Lower leg skin (tissue), 4 donors: Measurements from ENCODE around the gene NCKAP5. TPM values are rescaled to one million over a fixed set of nuclear protein-coding genes. Genes with fewer than 3 reads are reported as not detected.

Experiments used
- DNase-seq, 2 donors: peaks; one replicate each; pipeline ENCODE4 v3.0.0-alpha.2; 2019; ENCODE audit warnings: low spot score in 2 of 2
- H3K4me3 ChIP-seq: fragments of 200-600 bp; sonication (generic); 2 replicates; pipeline ENCODE4 v1.5.1; 2017; ENCODE audit warnings: mild to moderate bottlenecking, low read depth; ENCODE audit not compliant: poor library complexity, severe bottlenecking
- POLR2A ChIP-seq, 2 donors: fragments of 450-650 bp; IDR thresholded peaks; one replicate each; pipeline ENCODE4 v1.6.1; 2016 to 2017; ENCODE audit warnings: antibody characterized with exemption in 2 of 2, mild to moderate bottlenecking in 1 of 2, moderate library complexity in 1 of 2
- WGBS, 2 donors: methylation state at CpG; one replicate each; pipeline ENCODE4 v1.1.5; 2018; 5-methylcytosine and 5-hydroxymethylcytosine counted together
- intact Hi-C: fragments of 100-400 bp; cut with DNase I; formaldehyde crosslinking; loops from one replicate; pipeline ENCODE4 v1.15.0; 2023; ENCODE audit warnings: low total_unique reads
- total RNA-seq, 4 donors: library from RNA; depleted of rRNA; stranded (reverse); fragments of >200 nt; gene quantifications; one replicate each; pipeline ENCODE4 v1.1.0, GENCODE V29; 2016
- TF ChIP-seq, protein P1 (sequence below), 3 donors: fragments of 450-650 bp; IDR thresholded peaks; one replicate each; pipeline ENCODE4 v1.5.1; 2016; ENCODE audit warnings: antibody characterized with exemption in 3 of 3, mild to moderate bottlenecking in 3 of 3, moderate library complexity in 2 of 3

Gene NCKAP5
- total RNA-seq, 4 donors from 2014 or later = 2.0 to 5.1 (median 3.6) TPM

- intact Hi-C loops = no loop called here
- no peak overlapping the region for H3K4me3 ChIP-seq
- WGBS, 2 donors = 71 to 82% methylated on average over 5 of the region's 5 CpGs
- no peak for DNase-seq
- TF ChIP-seq, protein P1, sequence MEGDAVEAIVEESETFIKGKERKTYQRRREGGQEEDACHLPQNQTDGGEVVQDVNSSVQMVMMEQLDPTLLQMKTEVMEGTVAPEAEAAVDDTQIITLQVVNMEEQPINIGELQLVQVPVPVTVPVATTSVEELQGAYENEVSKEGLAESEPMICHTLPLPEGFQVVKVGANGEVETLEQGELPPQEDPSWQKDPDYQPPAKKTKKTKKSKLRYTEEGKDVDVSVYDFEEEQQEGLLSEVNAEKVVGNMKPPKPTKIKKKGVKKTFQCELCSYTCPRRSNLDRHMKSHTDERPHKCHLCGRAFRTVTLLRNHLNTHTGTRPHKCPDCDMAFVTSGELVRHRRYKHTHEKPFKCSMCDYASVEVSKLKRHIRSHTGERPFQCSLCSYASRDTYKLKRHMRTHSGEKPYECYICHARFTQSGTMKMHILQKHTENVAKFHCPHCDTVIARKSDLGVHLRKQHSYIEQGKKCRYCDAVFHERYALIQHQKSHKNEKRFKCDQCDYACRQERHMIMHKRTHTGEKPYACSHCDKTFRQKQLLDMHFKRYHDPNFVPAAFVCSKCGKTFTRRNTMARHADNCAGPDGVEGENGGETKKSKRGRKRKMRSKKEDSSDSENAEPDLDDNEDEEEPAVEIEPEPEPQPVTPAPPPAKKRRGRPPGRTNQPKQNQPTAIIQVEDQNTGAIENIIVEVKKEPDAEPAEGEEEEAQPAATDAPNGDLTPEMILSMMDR (IDR thresholded peaks at IDR 0.05) = no peak
- TF ChIP-seq POLR2A (IDR thresholded peaks at IDR 0.05) = no peak
These were observed 31.0 kb upstream of the NCKAP5 start for GRCh38 chr2:133599211-133599803.

GRCh38 chr2:133598769-133599168, 30.5 kb upstream of the NCKAP5 start:
- no peak overlapping the region for H3K4me3 ChIP-seq
- 41 to 53% methylated on average over 2 of the region's 2 CpGs for WGBS, 2 donors
- no peak for DNase-seq
- TF ChIP-seq, protein P1 (IDR thresholded peaks at IDR 0.05) = no peak
- no peak for TF ChIP-seq POLR2A (IDR thresholded peaks at IDR 0.05)
- intact Hi-C loops = no loop called here

DNA sequence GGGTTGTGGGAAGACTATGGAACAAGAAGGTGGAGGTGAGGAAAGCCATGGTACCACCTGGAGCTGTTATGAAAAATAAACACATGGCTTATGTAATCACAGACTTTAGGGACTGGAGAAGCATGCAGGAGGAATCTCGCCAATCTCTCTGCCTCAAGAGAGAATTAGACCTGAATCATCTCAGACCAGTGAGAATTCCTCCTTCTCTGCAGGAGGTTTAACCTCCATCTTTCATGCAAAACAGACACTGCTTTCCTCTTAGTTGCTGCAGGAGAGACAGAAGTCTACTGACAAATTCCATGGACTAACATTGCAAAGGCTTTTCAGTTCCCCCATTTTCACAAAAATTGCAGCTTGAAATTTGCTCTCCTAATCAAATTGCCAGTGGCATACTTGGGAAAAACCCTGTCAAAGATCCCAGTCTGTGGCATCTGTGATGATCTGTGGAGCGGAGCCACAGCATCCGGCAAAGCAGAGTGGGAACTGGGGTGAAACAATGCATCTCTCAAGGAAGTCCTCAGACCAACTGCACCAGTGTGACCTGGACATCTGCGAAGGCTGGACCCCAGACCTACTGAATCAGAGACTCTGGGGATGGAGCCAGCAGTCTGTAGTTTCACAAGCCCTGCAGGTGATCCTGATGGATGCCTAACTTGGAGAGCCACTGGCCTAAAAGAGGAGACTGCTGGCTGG, 28.6 kb upstream of the NCKAP5 start:
- TF ChIP-seq POLR2A (IDR thresholded peaks at IDR 0.05) = no peak
- TF ChIP-seq, protein P1 (IDR thresholded peaks at IDR 0.05) = no peak
- peak in 1 of 2 donors; percentile 7 for DNase-seq
- 64 to 78% methylated on average over 4 of the region's 4 CpGs for WGBS, 2 donors
- intact Hi-C loops = no loop called here
- no peak overlapping the region for H3K4me3 ChIP-seq

GRCh38 chr2:133591164-133591563, 22.9 kb upstream of the NCKAP5 start:
- intact Hi-C loops = no loop called here
- no peak overlapping the region for H3K4me3 ChIP-seq
- DNase-seq = peak in 1 of 2 donors; percentile 39
- WGBS, 2 donors = 4 to 12% methylated on average over 4 of the region's 4 CpGs
- TF ChIP-seq, protein P1 (IDR thresholded peaks at IDR 0.05) = no peak
- no peak for TF ChIP-seq POLR2A (IDR thresholded peaks at IDR 0.05)

GRCh38 chr2:133589456-133589855, 21.2 kb upstream of the NCKAP5 start:
- no peak overlapping the region for H3K4me3 ChIP-seq
- intact Hi-C loops = no loop called here
- DNase-seq = no peak
- 68 to 96% methylated on average over 4 of the region's 4 CpGs for WGBS, 2 donors
- TF ChIP-seq, protein P1 (IDR thresholded peaks at IDR 0.05) = no peak
- TF ChIP-seq POLR2A (IDR thresholded peaks at IDR 0.05) = no peak
